Keratinocyte (primary cell): ENCODE results near the gene WSB1.

ENCODE experiments used
- CTCF ChIP-seq, 3 experiments: IDR thresholded peaks in 1 of 3; conservative IDR thresholded peaks in 1 of 3; optimal IDR thresholded peaks in 1 of 3; 2 replicates in 2 of 3; 3 replicates in 1 of 3; pipeline versions ENCODE3 to v1.5.1; 2011; ENCODE audit warnings: low read length in 3 of 3, mild to moderate bottlenecking in 3 of 3, moderate library complexity in 2 of 3, control low read depth in 1 of 3, inconsistent platforms in 1 of 3; ENCODE audit not compliant: insufficient read depth in 2 of 3; ENCODE audit errors: extremely low read depth in 1 of 3
- EZH2 ChIP-seq: IDR thresholded peaks from one replicate; pipeline ENCODE4 v1.6.1; 2012; ENCODE audit warnings: inconsistent platforms, mild to moderate bottlenecking, low read length, moderate library complexity

GRCh38 chr17:27315322-27315721, 21.4 kb downstream of the WSB1 start:
- TF ChIP-seq EZH2 (no peak), CTCF (optimal IDR thresholded peaks at IDR 0.05 in 1 of 3, IDR thresholded peaks at IDR 0.05 in 1 of 3, conservative IDR thresholded peaks at IDR 0.05 in 1 of 3; ENCODE audit: extremely low read depth in 1 of 3, insufficient read depth in 2 of 3, low read length in 3 of 3) (no peak)
